HEK293 (cell line): ENCODE data around the gene ITK.

Experiments used
- CTCF ChIP-seq: fragments of 450-650 bp; formaldehyde crosslinking; IDR thresholded peaks from 2 replicates; pipeline ENCODE4 v1.5.1; 2016; ENCODE audit warnings: missing biosample characterization, missing genetic modification characterization
- ZBTB7A ChIP-seq: fragments of 450-650 bp; formaldehyde crosslinking; IDR thresholded peaks from 2 replicates; pipeline ENCODE4 v1.5.1; 2016; ENCODE audit warnings: low read depth, missing biosample characterization, missing genetic modification characterization
- ZNF488 ChIP-seq: fragments of 450-650 bp; formaldehyde crosslinking; IDR thresholded peaks from 2 replicates; pipeline ENCODE4 v1.5.1; 2016; ENCODE audit warnings: missing biosample characterization, missing genetic modification characterization
- ZNF654 ChIP-seq: fragments of 450-650 bp; formaldehyde crosslinking; IDR thresholded peaks from 2 replicates; pipeline ENCODE4 v1.5.1; 2016; ENCODE audit warnings: low read depth, missing biosample characterization, missing genetic modification characterization

- TF ChIP-seq CTCF (tag by site-specific recombination) = no peak
- TF ChIP-seq ZBTB7A (tag by site-specific recombination) = no peak
- TF ChIP-seq ZNF488 (tag by site-specific recombination) = no peak
- TF ChIP-seq ZNF654 = no peak
Measured at GRCh38 chr5:157177953-157178352, 2.7 kb upstream of the ITK start.
